Tibial nerve (tissue), 4 donors: ENCODE results near the gene CLDN14.

Source experiments
- CTCF ChIP-seq, 5 experiments: fragments of 200-600 bp in 3 of 5; fragments of 450-650 bp in 2 of 5; sonication (generic) in 3 of 5; IDR thresholded peaks; one replicate each; pipeline ENCODE4 v1.5.1; 2016 to 2019; ENCODE audit warnings: antibody characterized with exemption in 5 of 5, mild to moderate bottlenecking in 3 of 5, moderate library complexity in 2 of 5
- EP300 ChIP-seq, 2 donors: sonication (generic); formaldehyde crosslinking; IDR thresholded peaks; one replicate each; pipeline ENCODE4 v1.6.1; 2017; ENCODE audit warnings: antibody characterized with exemption in 2 of 2, mild to moderate bottlenecking in 1 of 2

DNA sequence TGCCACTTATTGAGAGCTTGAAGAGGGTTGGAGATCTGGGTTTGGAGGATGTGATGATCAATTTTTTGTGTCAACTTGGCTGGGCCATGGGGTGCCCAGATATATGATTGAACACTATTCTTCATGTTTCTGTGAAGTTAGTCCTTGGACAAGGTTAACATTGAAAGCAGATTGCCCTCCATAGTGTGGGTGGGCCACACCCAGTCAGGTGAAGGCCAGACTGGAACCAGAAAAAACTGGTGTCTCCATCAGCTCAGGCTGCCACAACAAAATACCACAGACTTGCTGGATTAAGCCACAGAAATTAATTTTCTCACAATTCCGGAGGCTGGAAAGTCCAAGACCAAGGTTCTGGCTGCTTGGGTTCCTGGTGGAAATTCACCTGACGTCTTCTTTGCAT, 7.5 kb downstream of the CLDN14 start:
- TF ChIP-seq CTCF (IDR thresholded peaks at IDR 0.05), result no peak
- TF ChIP-seq EP300 (IDR thresholded peaks at IDR 0.05), result no peak
